HAP-1 (cell line): ENCODE measurements around the gene SHFL.

Experiments used
- DNase-seq, 2 experiments: peaks; one replicate each; pipeline ENCODE4 v3.0.0-alpha.2; 2016 to 2020; ENCODE audit warnings: low spot score in 2 of 2
- H3K27me3 ChIP-seq: fragments of 250-450 bp; sonication (Bioruptor Pico); 2 replicates; pipeline ENCODE4 v1.5.1; 2020; ENCODE audit warnings: low read depth, mild to moderate bottlenecking, moderate library complexity
- H3K36me3 ChIP-seq: fragments of 250-450 bp; sonication (Bioruptor Pico); replicated peaks from 2 replicates; pipeline ENCODE4 v1.5.1; 2020; ENCODE audit warnings: mild to moderate bottlenecking
- H3K4me1 ChIP-seq: fragments of 250-450 bp; sonication (Bioruptor Pico); 2 replicates; pipeline ENCODE4 v1.5.1; 2020; ENCODE audit warnings: mild to moderate bottlenecking
- H3K4me3 ChIP-seq: fragments of 250-450 bp; sonication (Bioruptor Pico); 2 replicates; pipeline ENCODE4 v1.5.1; 2020; ENCODE audit warnings: mild to moderate bottlenecking, moderate library complexity
- H3K9me3 ChIP-seq: fragments of 250-450 bp; sonication (Bioruptor Pico); 2 replicates; pipeline ENCODE4 v1.5.1; 2020; ENCODE audit warnings: mild to moderate bottlenecking, moderate library complexity
- in situ Hi-C: fragments of 300-500 bp; cut with MboI; formaldehyde crosslinking; loops from 3 replicates; pipeline ENCODE4 v1.14.3; 2020; ENCODE audit warnings: low sequenced_read_pairs, inconsistent platforms, mixed read lengths

SHFL gene

DNA sequence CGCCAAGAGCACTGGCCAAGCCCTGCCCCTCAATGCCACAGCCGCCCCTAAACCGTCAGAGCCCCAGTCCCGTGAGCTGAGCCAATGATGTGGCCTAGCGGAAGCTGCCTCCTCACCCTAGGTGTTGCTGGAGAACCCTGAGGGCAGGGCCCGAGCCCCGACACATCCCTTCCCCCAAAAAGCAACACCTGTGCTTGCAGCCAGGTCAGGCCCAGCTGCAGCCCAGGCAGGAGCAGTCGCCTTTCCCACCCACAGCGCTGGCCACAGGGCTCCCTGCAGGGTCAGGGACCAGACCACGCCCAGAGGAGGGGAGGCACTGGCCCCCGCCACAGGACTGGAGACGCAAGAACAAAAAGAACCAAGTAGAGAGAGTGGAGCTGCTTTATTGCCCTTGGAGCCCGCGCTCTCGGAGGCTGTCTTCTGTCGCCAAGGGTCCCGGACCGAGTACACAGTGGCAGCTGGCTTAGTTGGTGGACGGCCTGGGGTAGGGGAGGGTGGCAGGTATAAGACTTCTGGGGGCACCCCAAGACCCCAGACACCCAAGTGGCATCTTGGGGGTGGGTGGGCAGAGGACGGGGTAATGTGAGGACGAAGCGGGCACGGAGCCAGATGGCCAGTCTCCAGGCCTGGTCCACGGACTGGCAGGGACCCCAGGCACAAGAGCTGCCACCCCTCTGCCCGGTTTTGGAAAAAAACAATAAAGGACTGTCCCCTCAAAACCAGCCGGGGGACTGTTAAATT lies 28.7 kb downstream of the SHFL start:
- H3K36me3 ChIP-seq: peaks cover 68% of the 10 kb centered on the region

DNA sequence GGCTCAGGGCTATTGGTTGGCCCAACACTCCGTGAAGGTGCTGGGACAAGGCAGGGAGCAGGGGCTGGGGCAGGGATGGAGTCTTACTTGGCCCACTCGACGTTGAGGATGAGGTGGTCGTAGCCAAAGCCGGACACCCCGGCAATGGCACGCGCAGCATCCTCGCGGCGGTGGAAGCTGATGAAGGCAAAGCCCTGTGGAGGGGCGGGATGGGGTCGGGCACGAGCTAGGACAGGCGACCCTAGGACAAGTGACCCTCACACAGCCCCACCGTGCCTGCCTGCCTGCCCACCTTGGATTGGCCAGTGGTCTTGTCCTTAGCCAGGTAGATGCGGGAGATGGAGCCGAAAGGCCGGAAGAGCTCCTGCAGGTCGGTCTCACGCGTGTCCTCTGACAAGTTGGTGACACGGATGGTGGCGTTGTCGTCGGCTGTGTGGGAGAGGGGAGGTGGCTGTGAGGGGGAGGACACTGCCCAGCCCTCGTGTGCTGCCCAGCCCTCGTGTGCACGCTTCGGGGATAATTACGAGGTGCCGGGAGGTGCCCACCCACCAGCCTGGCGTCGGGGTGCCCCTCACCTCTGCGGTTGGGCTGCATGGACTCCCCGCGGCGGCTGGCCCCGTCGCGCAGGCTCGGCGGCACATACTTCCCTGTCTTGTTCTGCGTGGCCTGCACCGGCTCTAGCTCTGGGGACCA lies 29.4 kb downstream of the SHFL start:
- peak in 1 of 2 experiments; percentile 37 for DNase-seq
- in situ Hi-C loops: no loop called here
- Histone ChIP-seq H3K4me1 (no peaks in the 10 kb centered on the region), H3K36me3 (peaks cover 61% of the 10 kb centered on the region), H3K4me3 (no peak overlapping the region), H3K27me3 (no peaks in the 10 kb centered on the region), H3K9me3 (no peaks in the 10 kb centered on the region)

More for the DNA sequence above, 28.7 kb downstream of the SHFL start:
- H3K4me1 ChIP-seq: no peaks in the 10 kb centered on the region
- H3K9me3 ChIP-seq: no peaks in the 10 kb centered on the region
- in situ Hi-C loops: no loop called here
- H3K27me3 ChIP-seq: no peaks in the 10 kb centered on the region
- DNase-seq: peak in 1 of 2 experiments; percentile 54
- no peak overlapping the region for H3K4me3 ChIP-seq

DNA sequence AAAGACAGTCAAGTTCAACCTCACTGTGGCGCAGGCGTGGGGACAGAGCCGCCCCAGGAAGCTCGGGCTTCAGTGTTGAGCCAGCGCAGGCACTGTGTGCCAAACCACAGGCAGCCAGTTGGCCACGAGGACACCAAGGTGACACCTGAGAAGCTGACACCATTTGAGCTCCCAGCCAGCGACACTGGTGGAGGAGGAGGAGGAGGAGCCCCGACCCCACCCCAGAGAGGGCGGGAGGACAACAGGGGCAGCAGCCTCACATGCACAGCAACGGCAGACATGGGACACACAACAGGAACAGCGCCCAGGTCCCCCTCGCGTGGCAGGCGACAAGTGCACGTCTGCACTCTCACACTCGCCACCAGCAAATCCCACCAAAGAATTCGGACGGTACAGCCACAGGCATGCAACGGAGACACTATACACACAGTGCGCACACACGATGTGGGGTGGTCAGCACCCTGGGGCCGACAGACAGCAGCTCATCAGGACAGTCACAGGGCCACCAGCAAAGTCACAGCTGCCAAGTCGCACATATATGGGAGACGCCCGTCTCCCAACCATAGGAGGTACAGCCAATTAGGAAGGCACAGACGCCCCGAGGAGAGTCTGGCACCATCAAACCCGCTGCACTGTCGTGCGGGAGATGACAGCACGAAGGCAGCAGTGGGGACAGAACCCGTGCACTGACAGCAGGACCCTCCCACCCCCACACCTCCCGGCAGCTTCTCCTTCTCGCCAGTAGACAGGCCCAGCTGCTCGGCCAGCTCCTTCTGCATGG lies 30.2 kb downstream of the SHFL start:
- Histone ChIP-seq H3K27me3 (no peaks in the 10 kb centered on the region), H3K9me3 (no peaks in the 10 kb centered on the region), H3K4me1 (no peaks in the 10 kb centered on the region), H3K36me3 (peaks cover 54% of the 10 kb centered on the region), H3K4me3 (no peak overlapping the region)
- in situ Hi-C loops: no loop called here
- DNase-seq: peak in 1 of 2 experiments; percentile 28

DNA sequence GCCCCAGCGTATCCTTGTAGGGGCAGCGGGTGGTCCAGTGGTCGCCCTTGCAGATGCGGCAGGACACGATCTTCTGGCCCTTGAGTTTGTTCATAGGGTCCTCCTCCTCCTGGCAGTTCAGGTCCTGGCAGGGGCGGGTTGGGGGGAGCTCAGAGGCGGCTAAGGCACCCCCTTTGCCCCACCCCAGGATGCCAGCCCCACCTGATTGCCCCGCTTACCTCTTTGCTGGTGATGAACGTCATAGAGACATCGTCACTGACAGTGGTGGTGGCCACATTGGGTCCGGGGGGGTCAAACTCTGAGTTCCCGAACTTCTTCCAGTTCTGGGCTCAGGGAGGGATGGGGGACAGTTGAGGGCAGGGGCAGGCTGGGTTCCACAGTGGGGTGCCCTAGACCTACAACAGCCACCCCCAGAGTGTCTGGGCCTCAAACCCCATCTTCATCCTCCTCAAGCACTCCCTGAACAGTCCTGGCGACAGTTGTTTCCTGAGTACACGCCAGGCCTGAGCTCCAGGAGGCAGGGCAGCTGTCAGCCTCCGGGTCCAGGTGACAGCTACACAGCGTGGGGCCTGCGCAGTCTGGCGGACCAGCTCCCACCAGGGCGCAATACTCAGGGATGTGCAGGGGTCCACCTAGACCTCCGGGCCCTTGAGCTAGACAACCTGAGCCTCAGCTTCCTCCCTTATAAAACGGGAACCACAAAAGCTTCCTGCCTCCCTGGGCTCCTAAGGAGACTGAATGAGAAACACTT lies 30.9 kb downstream of the SHFL start:
- no peak for DNase-seq
- Histone ChIP-seq H3K9me3 (no peaks in the 10 kb centered on the region), H3K4me1 (no peaks in the 10 kb centered on the region), H3K4me3 (no peak overlapping the region), H3K36me3 (peaks cover 48% of the 10 kb centered on the region), H3K27me3 (no peaks in the 10 kb centered on the region)
- in situ Hi-C loops: no loop called here

DNA sequence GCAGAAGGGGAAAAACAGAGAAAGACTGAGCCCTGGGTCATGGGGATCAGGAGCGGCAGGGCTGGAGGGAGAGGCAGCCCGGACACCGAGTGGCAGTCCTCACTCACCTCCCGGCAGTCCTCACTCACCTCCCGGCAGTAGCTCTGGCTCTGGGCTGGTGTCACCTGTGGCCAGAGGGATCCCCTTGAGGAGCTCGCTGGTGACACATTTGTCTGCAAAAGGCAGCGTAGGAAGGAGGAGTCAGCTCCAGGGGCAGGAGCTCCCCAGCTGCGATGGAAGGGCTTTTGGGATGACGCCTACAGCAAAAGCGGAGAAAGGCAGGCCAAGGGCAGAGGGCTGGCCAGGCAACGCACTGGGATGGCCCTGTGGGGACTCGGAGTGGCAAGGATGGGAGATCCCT lies 32.8 kb downstream of the SHFL start:
- no peaks in the 10 kb centered on the region for H3K4me1 ChIP-seq
- no peaks in the 10 kb centered on the region for H3K27me3 ChIP-seq
- H3K36me3 ChIP-seq: peaks cover 45% of the 10 kb centered on the region
- H3K4me3 ChIP-seq: peak overlapping the region; percentile 90
- no peak for DNase-seq
- H3K9me3 ChIP-seq: no peaks in the 10 kb centered on the region
- in situ Hi-C loops: no loop called here

DNA sequence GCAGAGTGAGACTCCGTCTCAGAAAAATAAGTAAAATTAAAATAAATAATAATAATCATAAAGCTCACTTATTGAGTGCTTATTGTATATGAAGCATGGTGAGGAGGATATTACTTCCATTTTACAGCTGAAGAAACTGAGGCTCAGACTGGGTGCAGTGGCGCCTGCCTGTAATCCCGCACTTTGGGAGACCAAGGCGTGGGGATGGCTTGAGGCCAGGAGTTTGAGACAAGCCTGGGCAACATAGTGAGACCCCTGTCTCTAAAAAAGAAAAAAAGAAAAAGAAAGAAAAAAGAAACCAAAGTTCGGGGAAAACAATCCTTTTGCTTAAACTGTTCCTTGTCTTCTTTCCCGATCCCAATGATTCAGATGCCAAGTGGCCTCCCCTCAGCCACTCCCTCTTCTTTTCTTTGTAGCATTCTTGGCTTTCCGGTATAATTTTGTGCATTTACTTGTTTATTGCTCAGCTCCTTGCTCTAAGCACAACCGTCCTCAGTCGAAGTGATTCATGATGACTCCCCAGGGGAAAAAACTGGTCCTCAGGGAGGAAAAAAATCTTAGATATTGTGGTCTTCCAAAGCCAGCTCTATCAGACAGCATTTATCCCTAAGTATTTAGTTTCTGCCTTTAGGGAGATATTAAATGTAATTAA lies 34.5 kb downstream of the SHFL start:
- Histone ChIP-seq H3K4me1 (no peaks in the 10 kb centered on the region), H3K36me3 (peaks cover 29% of the 10 kb centered on the region), H3K4me3 (no peak overlapping the region), H3K27me3 (no peaks in the 10 kb centered on the region), H3K9me3 (no peaks in the 10 kb centered on the region)
- no peak for DNase-seq
- in situ Hi-C loops: no loop called here

DNA sequence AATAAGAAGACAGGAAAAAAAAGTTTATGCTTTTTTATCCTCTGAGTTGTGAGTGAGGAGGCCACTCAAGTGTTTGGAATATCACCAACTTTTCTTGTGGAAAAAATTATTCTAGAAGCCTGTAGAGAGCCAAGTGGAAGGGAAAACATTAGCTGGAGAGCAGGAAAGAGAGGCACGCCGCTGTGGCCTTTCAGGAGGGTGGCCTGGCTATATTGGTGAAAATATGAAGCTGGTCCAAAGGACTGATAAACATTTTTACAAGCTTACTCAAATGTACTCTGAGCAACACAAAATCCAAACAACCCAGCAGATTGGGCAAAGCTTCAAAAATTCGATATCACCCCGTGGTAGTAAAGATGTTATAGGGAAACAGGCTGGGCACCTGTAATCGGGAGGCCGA lies 35.9 kb downstream of the SHFL start:
- in situ Hi-C loops: no loop called here
- peaks cover 21% of the 10 kb centered on the region for H3K36me3 ChIP-seq

DNA sequence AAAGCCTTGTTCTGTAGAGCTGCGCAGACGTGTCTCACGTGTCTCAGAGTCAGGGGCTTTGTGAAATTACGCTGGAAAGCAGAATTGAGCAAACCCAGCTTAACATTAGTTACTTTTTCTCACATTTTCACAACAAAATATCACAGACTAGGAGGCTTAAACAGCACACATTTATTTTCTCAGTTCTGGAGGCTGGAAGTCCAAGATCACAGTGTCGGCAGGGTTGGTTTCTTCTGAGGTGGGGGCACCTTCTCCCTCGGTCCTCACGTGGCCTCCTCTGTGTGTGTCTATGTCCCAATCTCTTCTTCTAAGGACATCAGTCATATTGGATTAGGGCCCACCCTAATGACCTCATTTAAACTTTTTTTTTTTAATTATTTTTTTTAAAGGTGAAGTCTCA lies 38.3 kb downstream of the SHFL start:
- Histone ChIP-seq H3K4me3 (no peak overlapping the region), H3K4me1 (peaks cover 7% of the 10 kb centered on the region), H3K9me3 (no peaks in the 10 kb centered on the region), H3K27me3 (no peaks in the 10 kb centered on the region), H3K36me3 (peaks cover 13% of the 10 kb centered on the region)
- in situ Hi-C loops: no loop called here
- DNase-seq: no peak

More for the DNA sequence above, 35.9 kb downstream of the SHFL start:
- no peaks in the 10 kb centered on the region for H3K27me3 ChIP-seq
- no peaks in the 10 kb centered on the region for H3K9me3 ChIP-seq
- H3K4me3 ChIP-seq: no peak overlapping the region
- no peaks in the 10 kb centered on the region; the same call in none of the 2 replicates for H3K4me1 ChIP-seq
- no peak for DNase-seq

DNA sequence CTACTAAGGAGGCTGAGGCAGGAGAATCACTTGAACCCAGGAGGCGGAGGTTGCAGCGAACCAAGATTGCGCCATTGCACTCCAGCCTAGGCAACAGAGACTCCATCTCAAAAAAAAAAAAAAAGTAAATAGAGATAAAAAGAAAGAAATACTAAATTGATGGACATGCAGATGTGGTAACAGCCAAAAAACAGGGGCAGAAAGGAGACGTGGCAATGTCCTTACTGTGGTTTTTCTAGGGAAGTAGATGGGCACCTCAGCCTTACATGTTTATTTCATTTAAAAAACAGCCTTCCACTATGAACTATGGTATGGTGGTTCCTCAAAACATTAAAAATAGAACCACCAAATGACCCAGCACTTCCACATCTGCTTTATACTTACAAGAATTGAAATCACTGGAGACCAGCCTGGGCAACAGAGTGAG lies 40.1 kb downstream of the SHFL start:
- H3K36me3 ChIP-seq: peaks cover 24% of the 10 kb centered on the region
- no peaks in the 10 kb centered on the region for H3K9me3 ChIP-seq
- in situ Hi-C loops: no loop called here
- no peak overlapping the region for H3K4me3 ChIP-seq
- no peak for DNase-seq
- H3K4me1 ChIP-seq: peaks cover 7% of the 10 kb centered on the region
- H3K27me3 ChIP-seq: no peaks in the 10 kb centered on the region

DNA sequence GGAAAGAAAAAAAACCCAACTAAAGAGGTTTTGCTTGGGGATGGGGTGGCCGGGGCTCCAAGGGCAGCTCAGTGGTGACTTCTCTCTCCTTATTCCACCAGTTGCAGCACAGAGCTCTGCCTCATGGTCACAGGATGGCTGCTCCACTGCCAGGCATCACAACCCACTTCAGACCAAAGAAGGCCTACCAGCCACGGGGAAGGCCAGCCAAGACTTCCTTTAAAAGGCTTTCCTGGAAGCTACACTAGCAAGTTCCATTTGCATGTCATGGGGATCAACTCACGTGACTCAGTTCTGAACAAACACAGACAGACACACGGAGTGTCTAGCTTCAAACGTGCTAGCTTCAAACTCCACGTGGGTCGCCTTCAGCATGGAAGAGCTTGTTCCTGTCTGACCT lies 46.8 kb downstream of the SHFL start:
- Histone ChIP-seq H3K36me3 (peaks cover 77% of the 10 kb centered on the region), H3K4me3 (no peak overlapping the region), H3K27me3 (no peaks in the 10 kb centered on the region), H3K9me3 (no peaks in the 10 kb centered on the region), H3K4me1 (peaks cover 3% of the 10 kb centered on the region)
- in situ Hi-C loops: no loop called here
- no peak for DNase-seq

DNA sequence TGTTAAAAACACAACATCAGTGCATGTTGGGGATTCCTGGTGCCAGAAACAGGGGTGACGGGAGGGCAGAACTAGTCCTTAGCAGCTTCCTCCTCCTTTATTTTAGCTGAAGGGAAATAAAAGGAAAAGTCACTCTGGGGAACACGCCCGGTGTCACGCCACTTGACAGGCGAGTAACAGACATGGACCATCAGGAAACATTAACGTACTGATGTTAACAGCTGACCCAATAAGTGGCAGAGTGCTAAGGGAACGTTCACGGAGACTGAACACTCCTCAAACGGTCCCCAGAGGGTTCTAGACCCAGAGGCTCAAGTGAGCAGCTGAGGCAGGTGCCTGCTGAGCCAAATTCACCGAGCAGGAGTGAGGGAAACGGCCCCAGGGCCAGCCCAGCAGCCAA lies 47.5 kb downstream of the SHFL start:
- no peak overlapping the region for H3K4me3 ChIP-seq
- in situ Hi-C loops: no loop called here
- no peaks in the 10 kb centered on the region for H3K9me3 ChIP-seq
- no peaks in the 10 kb centered on the region for H3K27me3 ChIP-seq
- DNase-seq: no peak
- H3K4me1 ChIP-seq: no peaks in the 10 kb centered on the region
- H3K36me3 ChIP-seq: peaks cover 78% of the 10 kb centered on the region

DNA sequence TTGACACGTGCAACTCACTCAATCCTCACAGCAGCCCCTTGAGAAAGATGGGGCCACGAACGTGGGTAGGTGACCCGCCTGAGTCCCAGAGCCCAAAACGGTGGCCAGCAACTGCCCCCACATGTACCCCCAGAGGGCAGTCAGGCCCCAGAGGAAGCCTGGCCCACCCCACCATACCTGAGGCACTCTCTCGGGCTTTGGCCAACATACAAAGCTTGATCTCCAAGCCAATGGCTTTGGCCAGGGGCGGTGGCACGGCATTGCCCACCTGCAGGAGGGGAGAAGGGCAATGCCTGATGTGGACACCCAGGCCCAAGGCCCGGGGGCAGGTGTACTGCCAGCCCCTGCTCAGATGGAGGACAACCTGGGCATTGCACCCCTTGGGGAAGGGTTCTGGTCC lies 47.9 kb downstream of the SHFL start:
- H3K9me3 ChIP-seq: no peaks in the 10 kb centered on the region
- in situ Hi-C loops: no loop called here
- H3K4me3 ChIP-seq: no peak overlapping the region
- H3K36me3 ChIP-seq: peaks cover 80% of the 10 kb centered on the region
- no peaks in the 10 kb centered on the region for H3K27me3 ChIP-seq
- H3K4me1 ChIP-seq: no peaks in the 10 kb centered on the region
- DNase-seq: no peak
